ENCODE measurements around the gene RNF213.

The RNF213 gene

DNA sequence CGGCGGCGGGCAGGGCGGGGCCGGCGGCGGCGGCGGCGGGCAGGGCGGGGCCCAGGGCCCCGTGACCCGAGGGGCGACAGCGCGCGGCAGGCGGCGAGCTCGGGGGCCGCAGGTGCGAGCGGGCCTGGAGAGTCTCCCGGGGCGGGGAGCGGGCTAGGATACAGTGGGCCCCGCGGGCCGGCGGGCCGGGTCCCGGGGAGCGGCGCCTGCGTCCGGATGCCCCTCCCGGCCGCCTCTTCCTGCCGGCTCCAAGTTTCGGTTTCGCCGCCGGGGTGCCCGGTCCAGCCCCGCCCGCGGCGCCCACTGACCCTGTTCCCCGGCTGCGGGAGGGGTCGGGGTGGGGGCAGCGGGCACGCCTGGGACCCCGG, at the start of gene RNF213:
TSS of gene RNF213 (plus strand) at position 62 of the 368 bp plus-strand sequence. CDS start 2,830 bp downstream, outside the sequence.
- DNase-seq = peak; percentile 55

DNA sequence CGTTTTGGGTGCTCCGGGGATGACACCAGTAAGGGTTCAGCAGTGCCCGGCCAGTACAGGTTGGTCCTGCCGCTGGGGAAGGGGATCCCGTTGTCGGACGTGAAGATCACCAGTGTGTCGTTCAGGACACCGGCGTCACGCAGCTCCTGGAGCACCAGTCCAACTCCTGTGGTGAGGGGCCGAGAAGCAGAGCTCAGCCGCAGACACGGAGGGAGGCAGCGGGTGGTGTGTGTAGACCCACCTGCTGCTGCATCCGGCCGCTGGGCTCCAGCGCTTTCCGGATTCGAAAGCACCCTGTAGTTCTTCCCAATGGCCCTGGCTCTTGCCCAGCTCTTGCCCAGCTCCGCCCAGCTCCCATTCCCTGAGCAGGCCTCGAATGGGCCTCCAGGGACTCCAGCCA, 48.5 kb upstream of the RNF213 start:
- no peak for DNase-seq

DNA sequence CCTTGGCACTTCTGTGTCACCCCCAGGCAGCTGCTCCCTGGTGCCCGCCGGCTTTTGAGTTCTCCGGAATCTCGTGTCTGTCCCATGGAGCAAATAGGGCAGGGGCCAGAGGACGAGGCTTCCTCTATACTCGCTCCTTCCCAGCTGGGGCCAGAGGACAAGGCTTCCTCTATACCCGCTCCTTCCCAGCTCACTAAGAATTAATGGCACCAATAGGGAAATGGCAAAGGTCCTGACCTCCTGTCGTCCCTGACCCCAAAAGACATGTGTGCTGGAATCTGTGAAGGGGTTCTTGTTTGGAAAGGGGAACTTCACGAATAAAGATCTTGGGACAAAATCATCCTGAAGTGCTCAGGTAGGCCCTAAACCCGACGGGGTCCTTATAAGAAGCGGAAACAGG, 48.1 kb upstream of the RNF213 start:
- no peak for DNase-seq

DNA sequence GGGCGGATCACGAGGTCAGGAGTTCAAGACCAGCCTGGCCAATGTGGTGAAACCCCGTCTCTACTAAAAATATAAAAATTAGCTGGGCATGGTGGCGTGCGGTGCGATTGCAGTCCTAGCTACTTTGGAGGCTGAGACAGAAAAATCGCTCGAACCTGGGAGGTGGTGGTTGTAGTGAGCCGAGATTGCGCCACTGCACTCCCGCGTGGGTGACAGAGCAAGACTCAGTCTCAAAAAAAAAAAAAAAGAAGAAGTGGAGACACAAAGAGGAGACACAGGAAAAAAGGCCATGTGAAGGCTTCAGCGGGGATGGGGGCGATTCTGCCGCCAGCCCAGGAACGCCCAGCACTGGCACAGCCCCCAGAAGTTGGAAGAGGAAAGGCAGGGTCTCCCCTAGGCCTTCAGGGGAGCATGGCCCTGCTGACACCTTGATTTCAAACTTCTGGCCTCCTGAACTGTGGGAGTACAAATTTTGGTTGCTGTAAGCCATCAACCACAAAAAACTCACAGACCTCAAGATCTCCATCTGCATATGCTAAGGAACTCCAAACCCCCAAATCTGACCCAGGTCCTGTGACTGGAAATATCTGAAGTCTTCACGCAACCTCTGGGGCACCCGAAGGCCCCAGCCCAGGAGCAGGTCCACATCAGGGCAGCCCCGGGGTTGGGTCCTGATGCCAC, 47.5 kb upstream of the RNF213 start:
- no peak for DNase-seq

DNA sequence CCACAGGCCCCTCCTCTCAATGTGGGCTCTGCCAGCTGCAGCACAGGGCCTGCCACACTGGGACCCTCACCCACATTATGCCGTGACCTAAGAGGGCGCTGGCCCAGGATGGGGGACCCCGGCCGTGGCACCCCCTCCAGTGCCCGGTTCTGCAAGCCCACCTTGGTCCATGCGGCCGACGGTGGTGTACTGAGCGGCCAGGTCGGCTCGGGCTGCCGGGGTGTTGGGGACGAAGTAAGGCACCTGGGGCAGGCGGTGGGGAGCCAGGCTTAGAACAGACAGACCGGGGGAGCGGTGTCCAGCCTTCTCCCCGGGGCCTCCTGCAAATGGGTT, 47.0 kb upstream of the RNF213 start:
- DNase-seq = no peak

DNA sequence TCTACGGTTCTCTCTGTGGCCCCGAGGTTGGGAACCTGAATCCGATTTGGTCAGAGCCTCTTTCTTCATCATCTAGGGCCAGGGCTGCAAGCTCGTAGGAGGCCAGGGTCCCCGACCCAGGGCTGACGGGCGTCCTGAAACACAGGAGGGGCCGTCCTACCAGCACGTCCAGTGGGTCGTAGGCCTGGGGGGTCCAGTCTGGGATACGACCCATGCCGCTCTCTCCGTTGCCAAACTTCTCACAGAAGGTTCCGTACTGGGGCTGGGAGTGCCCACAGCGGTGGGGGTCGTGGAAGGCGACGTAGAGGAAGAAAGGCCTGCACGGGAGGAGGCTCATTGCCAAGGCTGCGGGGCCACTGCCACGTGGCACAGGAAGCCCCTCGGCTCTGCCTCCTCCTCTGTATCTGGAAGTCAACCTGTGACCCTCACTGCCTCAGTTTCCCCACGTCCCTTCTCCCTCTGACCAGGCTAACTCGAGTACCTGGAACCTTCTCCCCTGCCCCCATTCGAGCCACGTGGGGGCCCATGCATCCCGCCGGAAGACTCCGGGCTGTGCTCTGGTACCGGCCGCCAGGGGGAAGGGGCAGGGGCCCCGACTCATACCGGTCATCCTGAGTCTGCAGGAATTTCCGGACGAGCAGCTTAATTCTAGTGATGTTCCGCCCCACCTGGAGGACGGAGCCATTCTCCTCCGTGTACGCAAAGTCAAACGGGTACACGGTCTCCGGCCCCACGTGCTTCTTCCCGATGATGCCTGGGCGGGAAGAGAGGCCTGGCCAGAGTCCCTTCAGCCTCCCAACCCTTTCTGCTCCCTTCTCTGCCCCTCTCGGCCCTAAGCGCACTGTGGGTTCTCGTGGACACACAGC, 46.4 kb upstream of the RNF213 start:
- no peak for DNase-seq

DNA sequence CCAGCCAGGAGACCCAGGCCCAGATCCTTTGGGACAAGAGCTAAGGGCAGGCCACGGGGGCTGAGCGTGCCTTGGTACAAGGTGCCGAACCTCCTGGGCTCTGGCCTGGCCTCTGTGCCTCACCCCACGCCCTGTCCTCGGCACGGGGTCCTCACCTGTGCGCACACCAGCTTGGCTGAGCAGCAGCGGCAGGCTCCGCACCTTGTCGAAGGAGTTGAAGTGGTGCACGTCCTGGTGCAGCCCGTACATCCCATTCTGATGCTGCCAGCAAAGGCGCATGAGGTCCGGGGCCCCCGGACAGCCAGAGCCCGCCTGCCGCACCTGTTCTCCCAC, 45.8 kb upstream of the RNF213 start:
- no peak for DNase-seq

DNA sequence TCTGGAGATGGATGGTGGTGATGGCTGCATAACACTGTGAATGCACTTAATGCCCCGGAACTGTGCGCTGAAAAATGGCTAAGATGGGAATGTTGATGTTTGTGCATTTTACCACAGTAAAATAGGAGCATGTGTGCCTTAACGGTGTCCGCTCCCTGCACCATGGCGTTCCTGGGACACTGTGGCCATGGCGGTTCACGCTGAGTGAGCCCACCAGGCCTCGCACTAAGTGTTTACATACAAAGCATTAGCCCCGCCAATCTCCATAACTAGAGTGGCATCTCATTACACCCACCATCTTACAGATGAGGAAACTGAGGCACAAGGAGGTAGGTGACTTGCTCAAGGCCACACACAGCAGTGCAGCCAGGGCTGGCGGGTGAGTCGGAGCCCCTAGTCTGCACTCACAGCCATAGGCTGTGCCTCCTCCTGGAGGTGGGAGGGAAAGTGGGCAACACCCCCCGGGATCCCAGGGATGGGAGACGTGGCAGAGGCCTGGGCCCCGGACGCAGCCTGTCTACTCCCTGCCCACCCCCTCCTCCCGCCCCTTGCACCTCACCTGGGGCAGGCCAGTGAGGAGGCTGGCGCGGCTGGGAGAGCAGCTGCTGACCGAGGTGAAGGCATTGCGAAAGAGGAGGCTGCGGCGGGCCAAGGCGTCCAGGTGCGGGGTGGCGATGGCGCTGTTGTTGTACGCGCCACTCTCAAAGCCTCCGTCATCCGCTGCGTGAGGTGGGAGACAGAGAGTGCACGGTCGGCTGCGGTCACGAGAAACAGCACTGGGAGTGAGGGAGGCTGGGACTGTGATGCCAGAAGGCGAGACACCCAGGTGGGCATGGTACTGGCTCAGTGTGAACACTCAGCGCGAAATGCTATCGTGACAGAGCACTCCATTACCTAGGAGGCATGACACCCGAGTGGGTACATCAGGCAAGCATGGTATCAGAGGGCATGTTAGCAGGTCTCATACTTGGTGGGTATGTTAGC, 43.9 kb upstream of the RNF213 start:
- DNase-seq = no peak

DNA sequence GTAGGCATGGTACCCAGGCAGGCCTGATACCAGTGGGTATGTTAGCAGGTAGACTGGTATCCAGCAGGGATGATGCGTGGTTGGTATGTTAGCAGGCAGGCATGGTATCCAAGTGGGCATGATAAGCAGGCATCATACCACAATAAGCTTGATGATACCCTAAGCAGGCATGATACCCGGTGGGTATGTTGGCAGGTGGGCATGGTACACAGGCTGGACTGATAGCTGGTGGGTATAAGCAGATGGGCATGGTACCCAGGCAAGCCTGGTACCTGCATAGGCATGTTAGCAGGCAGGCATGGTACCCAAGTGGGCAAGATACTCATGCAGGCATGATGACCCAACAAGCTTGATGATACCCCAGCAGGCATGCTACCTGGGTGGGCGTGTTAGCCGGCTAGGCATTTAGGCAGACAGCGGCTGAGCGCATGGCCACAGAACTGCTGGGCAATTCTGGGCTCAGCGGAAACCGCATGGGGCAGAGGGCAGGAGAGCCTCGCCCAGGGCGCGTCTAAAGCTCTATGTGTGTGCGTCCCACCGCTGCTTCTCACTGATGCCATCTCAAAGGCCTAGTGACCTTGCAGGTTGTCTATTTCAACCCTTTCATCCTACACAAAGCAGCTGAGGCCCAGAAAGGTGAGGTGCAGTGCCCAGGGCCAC, 42.8 kb upstream of the RNF213 start:
- no peak for DNase-seq

DNA sequence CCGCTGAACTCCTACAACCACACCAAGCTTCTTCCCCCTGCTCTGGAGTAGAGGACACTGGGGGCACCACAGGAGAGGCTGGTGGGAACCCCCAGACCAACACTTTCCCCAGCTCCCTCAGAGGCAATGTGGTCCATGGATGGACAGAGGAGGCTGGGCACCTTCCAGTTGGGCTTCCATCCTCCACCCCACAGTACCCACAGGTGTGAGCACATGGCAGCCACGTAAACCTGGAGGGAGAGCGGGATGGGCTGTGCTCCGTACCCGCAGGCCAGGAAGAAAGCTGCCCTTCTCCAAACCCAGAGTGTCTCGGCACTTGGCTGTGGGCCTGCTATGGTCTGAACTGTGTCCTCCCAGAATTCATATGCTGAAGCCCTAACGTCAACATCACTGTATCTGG, 42.3 kb upstream of the RNF213 start:
- DNase-seq = no peak

DNA sequence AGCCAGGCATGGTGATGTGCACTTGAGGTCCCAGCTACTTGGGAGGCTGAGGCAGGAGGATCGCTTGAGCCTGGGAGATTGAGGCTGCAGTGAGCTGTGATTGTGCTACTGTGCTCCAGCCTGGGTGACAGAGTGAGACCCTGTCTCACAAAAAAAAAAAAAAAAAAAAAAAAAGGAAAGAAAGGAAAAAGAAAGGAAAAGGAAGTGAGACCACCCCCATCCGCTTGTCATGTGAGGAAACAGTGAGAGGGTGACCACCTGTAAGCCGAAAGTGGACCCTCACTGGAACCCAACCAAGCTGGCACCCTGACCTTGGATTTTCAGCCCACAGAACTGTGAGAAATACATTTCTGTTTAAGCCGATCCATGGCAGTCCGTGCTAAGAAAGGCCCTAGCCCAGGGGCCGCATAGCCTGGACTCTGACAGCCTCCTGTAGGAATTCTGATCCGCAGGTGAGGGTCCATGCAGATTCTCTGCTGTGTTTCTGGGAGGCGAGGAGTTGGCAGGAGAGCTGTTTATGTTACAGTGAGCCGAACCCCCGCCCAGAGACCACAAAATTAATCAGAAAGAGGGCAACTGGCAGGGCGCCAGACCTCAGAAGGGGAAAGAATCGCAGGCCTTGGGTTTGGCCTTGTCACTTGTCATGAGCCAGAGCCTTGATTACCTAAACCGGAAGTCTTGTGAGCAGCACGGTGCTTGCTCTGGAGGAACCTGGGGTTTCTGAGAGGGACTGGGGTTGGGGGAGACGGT, 41.5 kb upstream of the RNF213 start:
- peak; percentile 95 for DNase-seq

DNA sequence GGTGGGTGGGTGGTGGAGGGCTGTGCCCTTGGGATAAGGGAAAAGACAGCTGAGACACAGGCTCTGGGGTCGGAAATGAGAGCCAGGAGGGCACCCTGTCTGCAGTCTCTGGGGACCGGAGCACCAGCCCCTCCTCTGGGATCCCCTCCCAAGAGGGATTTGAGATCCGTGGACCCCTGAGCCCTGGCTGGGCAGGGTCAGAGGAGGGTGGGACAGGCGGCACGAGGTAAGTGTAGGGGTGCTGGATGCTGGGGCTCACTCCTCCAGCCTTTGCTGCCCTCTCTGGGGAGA, 40.9 kb upstream of the RNF213 start:
- DNase-seq = no peak

DNA sequence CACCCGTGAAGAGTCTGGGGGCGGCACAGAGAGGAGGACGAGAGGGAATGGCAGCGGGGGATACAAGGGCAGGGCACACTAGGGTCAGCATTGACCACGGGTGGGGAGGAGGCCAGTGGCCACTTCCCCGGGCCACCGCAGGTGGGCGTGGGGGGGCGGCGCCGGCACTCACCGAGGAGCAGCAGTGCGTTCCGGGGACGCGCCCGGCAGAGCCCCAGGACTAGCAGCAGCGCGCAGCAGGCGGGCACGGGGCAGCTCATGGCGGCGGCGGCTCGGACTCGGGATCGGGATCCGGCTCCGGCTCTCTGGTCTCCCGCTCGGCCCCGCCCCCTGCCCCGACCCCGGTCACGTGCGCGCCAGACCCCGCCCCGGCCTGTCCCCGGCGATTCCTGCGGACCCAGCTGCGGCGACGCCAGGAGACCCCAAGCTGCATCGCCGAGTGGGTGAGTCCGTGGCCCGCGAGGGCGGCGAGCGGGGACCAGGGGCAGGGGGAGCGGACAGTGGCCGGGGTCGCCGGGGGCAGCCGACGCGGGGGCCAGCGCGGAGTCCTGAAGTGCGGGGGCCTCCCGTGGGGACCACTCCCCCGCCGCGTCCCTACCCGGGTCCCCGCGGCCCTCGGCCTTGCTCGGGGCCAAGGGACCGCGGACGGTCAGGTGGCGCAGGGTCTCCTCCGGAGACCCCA, 40.5 kb upstream of the RNF213 start, which contains the start of the genes SGSH and SLC26A11:
TSS of gene SGSH (minus strand) at position 280 of the 682 bp plus-strand sequence. CDS start at position 260, 20 bp downstream.
TSS of gene SLC26A11 (plus strand) at position 374 of the 682 bp plus-strand sequence. CDS start 1,134 bp downstream, outside the sequence.
- peak; percentile 58 for DNase-seq

DNA sequence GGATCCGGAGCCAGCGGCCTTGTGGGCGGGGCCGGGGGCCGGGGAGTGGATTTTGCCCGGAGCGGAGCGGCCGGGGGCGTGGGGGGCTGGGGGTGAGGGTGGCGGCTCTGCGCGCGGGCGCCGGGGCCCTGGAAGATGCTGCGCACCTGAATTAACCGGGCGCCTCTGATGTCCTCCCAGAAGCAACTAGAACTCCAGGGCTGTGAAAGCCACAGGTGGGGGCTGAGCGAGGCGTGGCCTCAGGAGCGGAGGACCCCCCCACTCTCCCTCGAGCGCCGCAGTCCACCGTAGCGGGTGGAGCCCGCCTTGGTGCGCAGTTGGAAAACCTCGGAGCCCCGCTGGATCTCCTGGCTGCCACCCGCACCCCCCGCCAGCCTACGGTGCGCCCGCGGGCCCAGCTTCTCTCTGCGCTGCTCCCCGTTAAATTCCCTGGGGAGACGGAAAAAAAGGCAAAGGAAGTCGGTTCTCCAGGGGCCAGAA, 39.9 kb upstream of the RNF213 start:
- DNase-seq = peak; percentile 30

DNA sequence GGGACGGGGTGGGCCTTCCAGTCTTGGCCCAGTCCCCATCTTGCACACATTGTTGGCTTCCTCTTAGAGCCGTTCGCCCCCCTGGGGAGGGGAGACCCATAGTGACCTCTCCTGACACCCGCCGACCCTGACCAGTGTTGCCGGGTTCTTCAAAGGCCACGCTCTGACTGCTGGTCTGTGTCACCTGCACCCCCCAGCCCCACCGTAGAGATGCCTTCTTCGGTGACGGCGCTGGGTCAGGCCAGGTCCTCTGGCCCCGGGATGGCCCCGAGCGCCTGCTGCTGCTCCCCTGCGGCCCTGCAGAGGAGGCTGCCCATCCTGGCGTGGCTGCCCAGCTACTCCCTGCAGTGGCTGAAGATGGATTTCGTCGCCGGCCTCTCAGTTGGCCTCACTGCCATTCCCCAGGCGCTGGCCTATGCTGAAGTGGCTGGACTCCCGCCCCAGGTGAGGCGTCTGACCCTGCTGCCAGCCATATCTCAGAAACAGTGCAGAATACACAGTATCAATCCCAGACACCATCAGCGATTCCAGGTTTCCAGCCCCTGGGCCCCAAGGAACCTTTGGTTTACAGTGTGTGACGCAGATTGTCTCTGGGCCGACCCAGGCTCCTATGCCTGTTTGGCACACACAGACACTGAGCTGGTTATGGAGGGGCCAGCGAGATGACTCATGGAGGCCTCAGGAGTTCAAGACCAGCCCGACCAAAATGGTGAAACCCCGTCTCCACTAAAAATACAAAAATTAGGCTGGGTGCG, 39.1 kb upstream of the RNF213 start:
- no peak for DNase-seq

DNA sequence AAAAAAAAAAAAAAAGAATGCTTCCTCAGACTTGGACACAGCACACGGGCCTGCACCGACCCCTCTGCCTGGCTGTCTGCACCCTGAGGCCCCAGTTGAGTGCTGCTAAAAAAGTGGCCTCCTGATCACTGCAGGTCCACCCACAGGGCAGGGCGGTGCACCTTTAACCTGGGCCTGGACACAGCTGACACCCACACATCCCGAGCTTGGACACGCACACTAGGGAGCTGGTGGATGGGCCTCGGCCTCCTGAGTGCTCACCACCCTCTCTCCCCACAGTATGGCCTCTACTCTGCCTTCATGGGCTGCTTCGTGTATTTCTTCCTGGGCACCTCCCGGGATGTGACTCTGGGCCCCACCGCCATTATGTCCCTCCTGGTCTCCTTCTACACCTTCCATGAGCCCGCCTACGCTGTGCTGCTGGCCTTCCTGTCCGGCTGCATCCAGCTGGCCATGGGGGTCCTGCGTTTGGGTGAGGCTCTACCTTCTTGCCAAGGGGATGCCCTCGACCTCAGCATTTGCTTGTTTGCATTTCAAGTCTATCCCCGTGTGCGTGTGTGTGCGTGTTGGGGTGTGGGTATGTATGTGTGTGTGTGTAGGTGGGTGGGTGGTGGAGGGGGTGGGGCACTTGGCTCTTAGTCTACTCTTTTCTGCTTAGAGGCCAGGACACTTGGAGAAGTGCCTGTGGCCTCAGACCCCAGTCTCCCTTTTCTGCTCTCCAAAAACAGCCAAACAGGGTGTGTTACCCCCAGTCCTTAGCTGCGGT, 38.1 kb upstream of the RNF213 start:
- no peak for DNase-seq

DNA sequence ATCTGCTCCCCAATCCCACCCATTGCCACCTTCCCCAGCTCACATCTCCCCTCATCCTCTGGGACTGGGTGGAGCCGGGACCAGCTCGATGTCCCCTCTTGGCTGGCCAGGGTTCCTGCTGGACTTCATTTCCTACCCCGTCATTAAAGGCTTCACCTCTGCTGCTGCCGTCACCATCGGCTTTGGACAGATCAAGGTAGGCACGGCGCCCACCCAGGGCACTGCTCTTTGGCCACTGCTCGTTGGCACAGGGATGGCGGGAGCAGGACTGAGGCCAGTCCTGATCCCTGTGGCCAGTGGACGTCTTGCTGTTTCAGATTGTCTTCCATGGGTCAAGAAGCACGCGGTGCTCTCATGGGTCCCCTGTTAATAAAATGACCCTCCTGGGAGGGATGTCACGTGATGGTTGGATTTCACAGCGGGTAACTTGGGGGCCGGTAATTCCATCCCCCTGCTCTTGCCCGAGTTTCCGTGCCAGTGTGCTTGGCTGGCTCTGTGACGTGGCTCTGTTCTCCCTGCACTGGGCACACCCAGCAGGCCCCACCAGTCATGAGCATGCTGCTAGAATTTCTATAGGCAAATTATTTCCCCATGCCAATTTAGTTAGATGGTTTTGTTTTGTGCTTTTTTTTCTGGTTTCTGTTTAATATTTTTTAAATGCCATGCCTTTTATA, 37.4 kb upstream of the RNF213 start:
- DNase-seq = no peak

DNA sequence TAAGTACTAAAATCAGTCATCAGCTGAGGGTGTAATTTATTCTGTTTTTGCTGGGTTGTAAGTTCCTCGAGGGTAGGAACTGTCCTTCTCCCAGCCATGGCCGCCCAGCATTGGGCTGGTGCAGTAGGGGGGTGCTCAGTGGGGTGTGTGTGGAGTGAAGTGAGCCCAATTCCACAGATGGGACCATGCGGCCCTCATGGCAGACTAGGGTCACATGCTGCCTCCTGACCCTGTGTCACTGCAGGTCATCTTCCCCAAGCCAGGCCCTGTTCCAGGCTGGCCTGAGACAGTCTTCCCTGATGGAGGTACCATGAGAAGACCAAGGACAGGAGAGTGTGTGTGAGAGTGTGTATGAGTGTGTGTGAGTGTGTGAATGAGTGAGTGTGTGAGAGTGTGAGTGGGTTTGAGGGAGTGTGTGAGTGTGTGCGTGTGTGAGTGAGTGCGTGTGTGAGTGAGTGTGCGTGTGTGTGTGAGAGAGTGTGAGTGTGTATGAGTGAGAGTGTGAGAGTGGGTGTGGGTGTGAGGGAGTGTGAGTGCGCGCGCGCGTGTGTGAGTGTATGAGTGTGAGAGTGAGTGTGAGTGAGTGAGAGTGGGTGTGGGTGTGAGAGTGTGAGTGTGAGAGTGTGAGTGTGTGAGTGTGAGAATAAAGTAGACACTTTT, 36.7 kb upstream of the RNF213 start:
- no peak for DNase-seq

DNA sequence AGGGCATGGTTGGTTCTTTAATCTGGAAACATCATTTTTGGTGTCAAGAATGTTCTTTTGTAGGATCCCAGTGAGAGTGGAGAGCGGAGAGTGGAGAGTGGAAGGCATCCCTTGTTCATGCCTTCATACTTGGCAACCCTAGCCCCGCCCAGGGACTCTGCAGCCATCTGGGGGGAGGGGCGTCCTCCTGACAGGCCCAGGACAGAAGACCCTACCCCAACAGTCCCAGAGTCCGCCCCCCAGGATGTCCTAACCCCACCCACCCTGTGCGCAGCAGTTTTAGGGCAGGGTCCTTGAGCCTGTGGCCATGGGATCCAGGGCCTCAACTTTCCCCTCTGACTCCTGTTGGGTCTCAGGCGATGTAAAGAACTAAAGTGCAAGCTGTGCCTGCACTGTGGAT, 36.0 kb upstream of the RNF213 start:
- no peak for DNase-seq

Measured in activated CD8-positive, alpha-beta memory T cell treated with anti-CD3 and anti-CD28 coated beads, Interleukin-2, amount 50 U/mL, for 4 hours (primary cell).